ENCODE results near the gene PEX6.

GRCh38 chr6:42967228-42967627, 11.8 kb downstream of the PEX6 start:
- TF ChIP-seq CTCF (IDR thresholded peaks at IDR 0.05; ENCODE audit: borderline replicate concordance, extremely low read depth, low read length, poor library complexity, severe bottlenecking) (no peak), EZH2 (IDR thresholded peaks at IDR 0.05; ENCODE audit: borderline replicate concordance, low read depth, low read length, severe bottlenecking) (no peak)

All from DND-41 (cell line).